M059J (cell line): ENCODE measurements around the gene NODAL. TPM values are rescaled to one million over a fixed set of nuclear protein-coding genes. Genes with fewer than 3 reads are reported as not detected.

Experiments used
- total RNA-seq: library from RNA; depleted of rRNA; stranded (reverse); fragments of >200 nt; shearing (Covaris generic); gene quantifications from 2 replicates; pipeline ENCODE4 v1.2.3, GENCODE V29; 2014; rRNA removed

Gene NODAL
- total RNA-seq, 1 experiment from 2014 or later = not detected

Other genes with a start within 250 kb of the NODAL start
- 143 and 186 TPM in 2 replicates for gene PPA1, start 208.3 kb downstream of the NODAL start, total RNA-seq
- gene NPFFR1, start 157.7 kb downstream of the NODAL start, total RNA-seq = not detected in 2 replicates
- gene LRRC20, start 59.1 kb downstream of the NODAL start, total RNA-seq = 17.8 and 21.4 TPM in 2 replicates
- gene EIF4EBP2, start 37.5 kb downstream of the NODAL start, total RNA-seq = 33.9 and 46.0 TPM in 2 replicates
- gene PALD1, start 37.1 kb upstream of the NODAL start, total RNA-seq = 0.20 TPM in 1 of 2 replicates, not detected in the other
- not detected in 2 replicates for gene PRF1, start 161.1 kb upstream of the NODAL start, total RNA-seq
- 0.69 and 1.2 TPM in 2 replicates for gene ADAMTS14, start 230.8 kb upstream of the NODAL start, total RNA-seq